ENCODE data around the gene SHC4. TPM values are rescaled to one million over a fixed set of nuclear protein-coding genes. Genes with fewer than 3 reads are reported as not detected.

The SHC4 gene
- total RNA-seq, 2 experiments from 2014 or later: 0.41 to 1.3 TPM

DNA sequence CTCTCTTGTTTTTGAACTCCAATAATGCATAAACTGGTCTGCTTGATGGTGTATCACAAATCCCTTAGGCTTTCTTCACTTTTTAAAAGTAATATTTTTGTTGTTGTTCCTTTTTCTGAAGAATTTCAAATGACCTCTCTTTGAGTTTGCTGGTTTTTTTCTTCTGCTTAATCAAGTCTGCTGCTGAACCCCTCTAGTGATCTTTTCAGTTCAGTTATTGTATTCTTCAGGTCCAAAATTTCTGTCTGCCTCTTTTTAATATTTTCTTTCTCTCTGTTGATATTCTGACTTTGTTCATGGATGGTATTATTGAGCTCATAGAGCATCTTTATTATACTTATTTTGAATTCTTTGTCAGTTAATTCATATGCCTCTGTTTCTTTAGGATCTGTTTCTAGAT, 131.1 kb downstream of the SHC4 start:
- H3K79me2 ChIP-seq (ENCODE audit: insufficient read depth, low read depth, low read length): no peaks in the 10 kb centered on the region
- intact Hi-C loops (cut with micrococcal nuclease; ENCODE audit: unreplicated experiment): no loop called here
- no peak for TF ChIP-seq EZH2phosphoT487 (IDR thresholded peaks at IDR 0.05; ENCODE audit: borderline replicate concordance, low read depth, low read length)
- TF ChIP-seq, protein P1, sequence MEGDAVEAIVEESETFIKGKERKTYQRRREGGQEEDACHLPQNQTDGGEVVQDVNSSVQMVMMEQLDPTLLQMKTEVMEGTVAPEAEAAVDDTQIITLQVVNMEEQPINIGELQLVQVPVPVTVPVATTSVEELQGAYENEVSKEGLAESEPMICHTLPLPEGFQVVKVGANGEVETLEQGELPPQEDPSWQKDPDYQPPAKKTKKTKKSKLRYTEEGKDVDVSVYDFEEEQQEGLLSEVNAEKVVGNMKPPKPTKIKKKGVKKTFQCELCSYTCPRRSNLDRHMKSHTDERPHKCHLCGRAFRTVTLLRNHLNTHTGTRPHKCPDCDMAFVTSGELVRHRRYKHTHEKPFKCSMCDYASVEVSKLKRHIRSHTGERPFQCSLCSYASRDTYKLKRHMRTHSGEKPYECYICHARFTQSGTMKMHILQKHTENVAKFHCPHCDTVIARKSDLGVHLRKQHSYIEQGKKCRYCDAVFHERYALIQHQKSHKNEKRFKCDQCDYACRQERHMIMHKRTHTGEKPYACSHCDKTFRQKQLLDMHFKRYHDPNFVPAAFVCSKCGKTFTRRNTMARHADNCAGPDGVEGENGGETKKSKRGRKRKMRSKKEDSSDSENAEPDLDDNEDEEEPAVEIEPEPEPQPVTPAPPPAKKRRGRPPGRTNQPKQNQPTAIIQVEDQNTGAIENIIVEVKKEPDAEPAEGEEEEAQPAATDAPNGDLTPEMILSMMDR (conservative IDR thresholded peaks at IDR 0.05; ENCODE audit: low read length): no peak
- no peaks in the 10 kb centered on the region for H4K20me1 ChIP-seq (ENCODE audit: insufficient read depth, low read length)
- no peak overlapping the region for H3K4me2 ChIP-seq (ENCODE audit: low read length)
- H3K4me3 ChIP-seq (ENCODE audit: low read depth, low read length, poor library complexity, severe bottlenecking): no peak overlapping the region
- POLR2A ChIA-PET: no interaction called here
- DNase-seq (ENCODE audit: low spot score): no peak
- H3K4me1 ChIP-seq (ENCODE audit: insufficient read depth, low read length, poor library complexity, severe bottlenecking): no peaks in the 10 kb centered on the region
- H3K9me3 ChIP-seq (ENCODE audit: low read length): no peaks in the 10 kb centered on the region
- H3K9me2 ChIP-seq (ENCODE audit: insufficient read depth, low read length): no peaks in the 10 kb centered on the region
- CTCF ChIA-PET (ENCODE audit: unreplicated experiment): no interaction called here
- BruUV-seq (replicated peaks): no TSS peak
- no peak overlapping the region for H3K27ac ChIP-seq (ENCODE audit: low read depth, low read length, poor library complexity, severe bottlenecking)
- H3K36me3 ChIP-seq (ENCODE audit: insufficient read depth, low read length): no peaks in the 10 kb centered on the region
- H2AFZ ChIP-seq (ENCODE audit: low read length): no peak overlapping the region

DNA sequence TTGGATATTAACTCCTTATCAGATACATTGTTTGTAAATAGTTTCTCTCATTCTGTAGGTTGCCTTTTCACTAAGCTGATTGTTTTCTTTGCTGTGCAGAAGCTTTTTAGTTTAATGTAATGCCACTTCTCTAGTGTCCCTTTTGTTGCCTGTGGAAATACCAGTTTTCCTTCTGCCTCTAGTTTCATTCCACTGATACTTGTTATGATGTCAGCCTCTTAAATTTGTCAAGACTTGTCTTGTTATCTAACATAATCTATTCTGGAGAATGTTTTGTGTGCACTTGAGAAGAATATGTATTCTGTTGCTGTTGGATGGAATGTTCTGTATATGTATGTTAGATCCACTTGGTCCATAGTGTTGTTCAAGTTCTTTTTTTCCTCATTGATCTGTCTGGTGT, 134.8 kb downstream of the SHC4 start:
- no TSS peak for BruUV-seq (replicated peaks)
- Histone ChIP-seq H3K9me2 (ENCODE audit: insufficient read depth, low read length) (no peaks in the 10 kb centered on the region), H3K27ac (ENCODE audit: low read depth, low read length, poor library complexity, severe bottlenecking) (no peak overlapping the region), H2AFZ (ENCODE audit: low read length) (no peak overlapping the region), H3K4me1 (ENCODE audit: insufficient read depth, low read length, poor library complexity, severe bottlenecking) (no peaks in the 10 kb centered on the region), H3K79me2 (ENCODE audit: insufficient read depth, low read depth, low read length) (no peaks in the 10 kb centered on the region), H4K20me1 (ENCODE audit: insufficient read depth, low read length) (no peaks in the 10 kb centered on the region), H3K36me3 (ENCODE audit: insufficient read depth, low read length) (no peaks in the 10 kb centered on the region), H3K4me2 (ENCODE audit: low read length) (no peak overlapping the region), H3K9me3 (ENCODE audit: low read length) (no peaks in the 10 kb centered on the region), H3K4me3 (ENCODE audit: low read depth, low read length, poor library complexity, severe bottlenecking) (no peak overlapping the region)
- no peak for DNase-seq (ENCODE audit: low spot score)
- ChIA-PET CTCF (ENCODE audit: unreplicated experiment) (no interaction called here), POLR2A (interaction anchor here (0.7 kb wide), 1 partner anchor 675 kb away, joined by 3 read pairs; no protein-coding TSS in a partner anchor)
- intact Hi-C loops (cut with micrococcal nuclease; ENCODE audit: unreplicated experiment): no loop called here
- TF ChIP-seq EZH2phosphoT487 (IDR thresholded peaks at IDR 0.05; ENCODE audit: borderline replicate concordance, low read depth, low read length): no peak
- TF ChIP-seq, protein P1 (conservative IDR thresholded peaks at IDR 0.05; ENCODE audit: low read length): no peak

DNA sequence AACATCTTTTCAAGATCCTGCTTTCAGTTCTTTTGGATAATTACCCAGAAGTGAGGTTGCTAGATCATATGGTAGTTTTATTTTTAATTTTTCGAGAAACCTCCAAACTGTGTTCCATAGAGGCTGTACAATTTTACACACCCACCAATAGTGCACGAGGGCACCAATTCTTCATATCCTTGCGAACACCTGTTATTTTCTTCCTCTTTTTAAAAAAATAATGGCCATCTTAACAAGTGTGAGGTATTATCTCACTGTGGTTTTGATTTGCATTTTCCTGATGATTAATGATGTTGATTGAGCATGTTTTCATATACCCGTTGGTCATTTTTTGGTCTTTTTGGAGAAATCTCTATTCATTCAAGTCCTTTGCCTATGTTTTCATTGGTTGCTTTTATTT, 135.2 kb downstream of the SHC4 start:
- Histone ChIP-seq H3K9me3 (ENCODE audit: low read length) (no peaks in the 10 kb centered on the region), H2AFZ (ENCODE audit: low read length) (no peak overlapping the region), H3K27ac (ENCODE audit: low read depth, low read length, poor library complexity, severe bottlenecking) (no peak overlapping the region), H3K9me2 (ENCODE audit: insufficient read depth, low read length) (no peaks in the 10 kb centered on the region), H3K4me1 (ENCODE audit: insufficient read depth, low read length, poor library complexity, severe bottlenecking) (no peaks in the 10 kb centered on the region), H3K4me2 (ENCODE audit: low read length) (no peak overlapping the region), H4K20me1 (ENCODE audit: insufficient read depth, low read length) (no peaks in the 10 kb centered on the region), H3K36me3 (ENCODE audit: insufficient read depth, low read length) (no peaks in the 10 kb centered on the region), H3K4me3 (ENCODE audit: low read depth, low read length, poor library complexity, severe bottlenecking) (no peak overlapping the region), H3K79me2 (ENCODE audit: insufficient read depth, low read depth, low read length) (no peaks in the 10 kb centered on the region)
- DNase-seq (ENCODE audit: low spot score): no peak
- intact Hi-C loops (cut with micrococcal nuclease; ENCODE audit: unreplicated experiment): no loop called here
- BruUV-seq (replicated peaks): no TSS peak
- POLR2A ChIA-PET: interaction anchor here (0.7 kb wide), 1 partner anchor 674 kb away, joined by 3 read pairs; no protein-coding TSS in a partner anchor
- TF ChIP-seq EZH2phosphoT487 (IDR thresholded peaks at IDR 0.05; ENCODE audit: borderline replicate concordance, low read depth, low read length): no peak
- CTCF ChIA-PET (ENCODE audit: unreplicated experiment): no interaction called here

Data from OCI-LY7 (cell line).